AG09319 (cell line): ENCODE data around the gene MRPS35.

Experiments used
- DNase-seq: peaks from one replicate; pipeline ENCODE4 v3.0.0-alpha.2; 2010; ENCODE audit warnings: low read depth; ENCODE audit errors: extremely low read depth
- TF ChIP-seq, protein P1 (sequence below): IDR thresholded peaks from 2 replicates; pipeline ENCODE4 v1.5.1; 2011; ENCODE audit warnings: low read depth, mild to moderate bottlenecking, inconsistent platforms, low read length, moderate library complexity

MRPS35 gene

DNA sequence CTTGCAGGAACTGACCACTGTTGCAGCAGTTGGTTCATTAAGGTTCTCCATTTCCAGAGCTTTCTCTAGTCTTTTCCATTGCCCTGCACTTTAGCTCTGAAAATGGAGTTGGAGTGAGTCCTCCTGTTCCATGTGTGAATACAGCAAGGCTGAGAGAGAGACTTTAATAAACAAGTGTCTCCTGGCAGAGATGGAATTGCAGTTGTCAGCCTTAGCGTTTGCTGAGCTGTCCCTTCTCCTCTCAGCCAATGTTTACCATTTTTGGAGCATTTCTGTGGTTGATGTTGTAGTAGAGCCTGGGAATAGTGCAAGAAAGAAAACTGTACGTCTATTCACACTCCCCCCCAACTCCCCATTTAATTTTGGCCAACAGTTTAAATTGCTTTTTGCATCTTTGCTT is 76.9 kb downstream of the MRPS35 start:
- TF ChIP-seq, protein P1, sequence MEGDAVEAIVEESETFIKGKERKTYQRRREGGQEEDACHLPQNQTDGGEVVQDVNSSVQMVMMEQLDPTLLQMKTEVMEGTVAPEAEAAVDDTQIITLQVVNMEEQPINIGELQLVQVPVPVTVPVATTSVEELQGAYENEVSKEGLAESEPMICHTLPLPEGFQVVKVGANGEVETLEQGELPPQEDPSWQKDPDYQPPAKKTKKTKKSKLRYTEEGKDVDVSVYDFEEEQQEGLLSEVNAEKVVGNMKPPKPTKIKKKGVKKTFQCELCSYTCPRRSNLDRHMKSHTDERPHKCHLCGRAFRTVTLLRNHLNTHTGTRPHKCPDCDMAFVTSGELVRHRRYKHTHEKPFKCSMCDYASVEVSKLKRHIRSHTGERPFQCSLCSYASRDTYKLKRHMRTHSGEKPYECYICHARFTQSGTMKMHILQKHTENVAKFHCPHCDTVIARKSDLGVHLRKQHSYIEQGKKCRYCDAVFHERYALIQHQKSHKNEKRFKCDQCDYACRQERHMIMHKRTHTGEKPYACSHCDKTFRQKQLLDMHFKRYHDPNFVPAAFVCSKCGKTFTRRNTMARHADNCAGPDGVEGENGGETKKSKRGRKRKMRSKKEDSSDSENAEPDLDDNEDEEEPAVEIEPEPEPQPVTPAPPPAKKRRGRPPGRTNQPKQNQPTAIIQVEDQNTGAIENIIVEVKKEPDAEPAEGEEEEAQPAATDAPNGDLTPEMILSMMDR, result no peak
- DNase-seq, result no peak

DNA sequence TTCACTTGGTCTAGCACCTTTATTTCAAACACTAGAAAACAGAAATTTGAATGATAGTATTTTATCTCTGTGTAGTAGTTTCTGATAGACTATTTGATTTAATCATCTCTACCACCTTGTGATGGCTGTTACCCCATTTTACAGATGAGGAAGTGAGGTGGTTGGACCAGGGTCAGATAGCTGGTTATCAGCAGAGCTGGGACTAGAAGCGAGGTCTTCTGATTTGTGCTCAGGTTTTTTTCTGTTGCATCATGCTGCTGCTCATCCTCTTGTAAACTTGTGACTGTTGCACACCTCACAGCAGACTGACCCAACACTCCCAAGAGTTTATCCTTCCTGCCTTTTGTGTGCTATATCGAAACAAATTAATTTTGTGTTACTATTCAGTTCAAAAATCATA is 79.5 kb downstream of the MRPS35 start:
- TF ChIP-seq, protein P1, result no peak
- DNase-seq, result no peak

- no peak for DNase-seq
- TF ChIP-seq, protein P1, result no peak
Measured at GRCh38 chr12:27794818-27795584, 84.4 kb downstream of the MRPS35 start.

DNA sequence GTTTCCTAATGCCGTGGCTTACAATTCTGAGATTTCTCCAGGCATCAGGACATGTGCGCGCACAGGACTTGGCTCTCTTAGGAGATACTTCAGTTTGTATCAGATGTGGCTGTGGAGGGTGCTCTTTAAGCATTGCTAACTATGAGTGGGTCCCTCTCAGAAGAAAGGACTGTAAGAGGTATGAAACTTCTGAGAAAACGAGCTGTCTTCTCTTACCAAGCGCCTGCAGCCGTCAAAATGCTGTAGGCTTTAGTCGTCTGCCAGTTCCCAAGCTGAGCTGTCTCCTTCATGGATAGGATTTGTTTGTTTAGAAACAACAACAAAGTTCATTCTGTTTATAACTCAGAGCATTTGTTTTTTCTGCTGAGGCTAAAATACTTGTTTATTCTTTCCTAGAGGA is 85.5 kb downstream of the MRPS35 start:
- TF ChIP-seq, protein P1, result no peak
- DNase-seq, result no peak

- TF ChIP-seq, protein P1, result no peak
Measured at GRCh38 chr12:27797301-27798025, 86.8 kb downstream of the MRPS35 start.

GRCh38 chr12:27800819-27801218 is 90.2 kb downstream of the MRPS35 start:
- no peak for DNase-seq
- TF ChIP-seq, protein P1, result no peak

More at GRCh38 chr12:27797301-27798025, 86.8 kb downstream of the MRPS35 start:
- DNase-seq, result no peak

DNA sequence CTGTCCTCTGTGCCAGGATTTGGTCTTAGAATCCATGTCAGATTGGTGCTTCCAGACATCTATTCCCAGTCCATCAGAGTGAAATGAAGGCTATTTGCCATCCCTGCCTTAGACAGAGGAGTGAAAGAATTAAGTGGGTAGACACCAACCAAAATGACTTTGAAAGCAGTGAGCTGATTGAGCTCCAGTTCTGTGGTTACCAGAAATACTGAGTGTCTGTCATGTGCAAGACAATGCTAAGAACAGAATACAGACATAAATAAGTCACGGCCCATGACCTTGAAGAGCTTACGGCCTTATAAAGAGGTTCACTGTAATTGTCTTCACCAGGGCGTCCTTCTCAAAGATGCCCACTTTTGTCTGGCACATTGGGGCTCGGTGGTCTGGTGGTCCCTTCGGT is 91.0 kb downstream of the MRPS35 start:
- TF ChIP-seq, protein P1, result no peak
- DNase-seq, result no peak
